GM19468 (cell line): Measurements from ENCODE around the gene PEPD.

ENCODE experiments used
- ATAC-seq: cut with Tn5 transposase; IDR thresholded peaks from one replicate; pipeline ENCODE4 v1.9.1; 2021; ENCODE audit warnings: mild to moderate bottlenecking, moderate library complexity, moderate number of reproducible peaks; ENCODE audit not compliant: unreplicated experiment; ENCODE audit errors: extremely low read depth

The PEPD gene

DNA sequence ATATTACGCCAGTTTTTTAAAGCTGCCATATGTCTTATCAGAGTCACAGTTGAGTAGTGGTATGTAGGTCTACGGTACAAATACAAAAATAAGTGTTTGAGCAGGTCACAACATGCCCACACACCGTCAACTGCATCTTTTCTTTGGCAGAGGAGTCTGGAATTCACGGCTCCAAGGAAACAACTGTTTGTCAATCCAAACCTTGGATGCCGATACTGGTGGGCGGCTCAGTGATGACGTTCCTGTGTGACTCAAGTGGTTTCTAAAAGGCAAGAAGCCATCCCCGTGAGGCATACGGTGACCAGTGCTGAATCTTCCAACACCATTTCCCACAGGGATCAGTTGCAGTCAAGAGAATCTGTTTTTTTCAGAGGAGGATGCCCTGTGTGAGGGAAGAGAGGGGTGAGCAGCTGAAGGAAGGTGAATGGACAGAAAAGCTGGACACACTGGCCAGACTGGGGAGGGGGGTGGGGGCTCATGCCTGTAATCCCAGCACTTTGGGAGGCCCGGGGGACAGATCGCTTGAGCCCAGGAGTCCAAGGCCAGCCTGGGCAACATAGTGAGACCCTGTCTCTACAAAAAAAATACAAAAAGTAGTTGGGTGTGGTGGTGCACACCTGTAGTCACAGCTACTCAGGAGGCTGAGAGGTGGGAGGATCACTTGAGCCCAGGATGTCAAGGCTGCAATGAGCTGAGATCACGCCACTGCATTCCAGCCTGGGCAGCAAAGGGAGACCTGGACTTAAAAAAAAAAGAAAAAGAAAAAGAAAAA, 170.9 kb downstream of the PEPD start:
- ATAC-seq = no peak

- no peak for ATAC-seq
Measured at GRCh38 chr19:33349319-33350289, 172.0 kb downstream of the PEPD start.

DNA sequence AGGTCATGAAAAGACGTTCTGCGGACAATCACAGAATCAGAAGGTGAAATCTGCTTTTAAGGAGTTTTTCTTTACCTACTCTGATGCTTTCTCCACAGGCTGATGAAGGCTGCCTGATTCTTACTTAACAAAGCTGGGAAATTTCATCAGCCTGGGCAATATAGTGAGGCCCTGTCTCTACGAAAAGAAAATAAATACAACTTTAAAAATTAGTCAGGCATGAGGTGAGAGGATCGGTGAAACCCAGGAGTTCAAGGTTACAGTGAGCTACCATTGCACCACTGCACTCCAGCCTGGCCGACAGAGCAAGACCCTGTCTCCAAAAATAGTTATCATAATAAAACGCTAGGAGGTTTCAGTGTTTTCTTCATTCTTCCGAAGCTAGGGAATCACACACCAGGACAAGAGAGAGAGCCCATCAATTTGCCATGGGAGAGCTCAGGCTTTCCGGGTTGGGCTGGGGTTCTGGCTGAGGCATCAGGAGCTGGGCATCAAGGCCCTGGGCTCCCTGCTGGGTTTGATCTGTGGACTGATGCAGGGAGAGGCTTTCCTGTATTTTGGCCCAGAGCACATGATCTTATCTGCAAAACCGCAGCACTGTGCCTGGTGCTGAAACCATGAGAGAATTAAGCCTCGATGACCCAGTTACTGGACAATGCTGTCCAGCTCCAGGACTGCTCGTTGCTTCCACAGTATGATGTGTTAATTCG, 173.1 kb downstream of the PEPD start:
- ATAC-seq = no peak

- no peak for ATAC-seq
Measured at GRCh38 chr19:33347300-33347699, 174.3 kb downstream of the PEPD start.

- ATAC-seq = no peak
Measured at GRCh38 chr19:33346665-33347064, 174.9 kb downstream of the PEPD start.

GRCh38 chr19:33345163-33345562, 176.4 kb downstream of the PEPD start:
- ATAC-seq = no peak

- no peak for ATAC-seq
Measured at GRCh38 chr19:33344573-33344925, 177.0 kb downstream of the PEPD start.

- no peak for ATAC-seq
Measured at GRCh38 chr19:33343859-33344572, 177.6 kb downstream of the PEPD start.

GRCh38 chr19:33343301-33343700, 178.3 kb downstream of the PEPD start:
- ATAC-seq = no peak

GRCh38 chr19:33340991-33341390, 180.6 kb downstream of the PEPD start:
- ATAC-seq = no peak

- ATAC-seq = no peak
Measured at GRCh38 chr19:33339016-33339984, 182.3 kb downstream of the PEPD start.
